HEK293 (cell line): ENCODE measurements around the gene ZNF749.

ENCODE experiments used
- PRDM1 ChIP-seq: fragments of 450-650 bp; formaldehyde crosslinking; IDR thresholded peaks from 2 replicates; pipeline ENCODE4; 2016; ENCODE audit warnings: missing biosample characterization, missing genetic modification characterization
- ZNF184 ChIP-seq: fragments of 450-650 bp; IDR thresholded peaks from 2 replicates; pipeline ENCODE4 v1.5.1; 2018; ENCODE audit warnings: missing biosample characterization, mild to moderate bottlenecking, missing genetic modification characterization
- ZNF202 ChIP-seq: fragments of 450-650 bp; formaldehyde crosslinking; IDR thresholded peaks from 2 replicates; pipeline ENCODE4 v1.5.1; 2016; ENCODE audit warnings: missing biosample characterization, missing genetic modification characterization, borderline replicate concordance
- ZNF302 ChIP-seq: fragments of 450-650 bp; formaldehyde crosslinking; IDR thresholded peaks from 2 replicates; pipeline ENCODE4 v1.5.1; 2016; ENCODE audit warnings: missing biosample characterization, missing genetic modification characterization, low read depth
- TF ChIP-seq, protein P1 (sequence below): fragments of 450-650 bp; formaldehyde crosslinking; IDR thresholded peaks from 2 replicates; pipeline ENCODE4 v1.5.1; 2017; ENCODE audit warnings: missing biosample characterization, missing genetic modification characterization
- TF ChIP-seq, protein P2 (sequence below): fragments of 450-650 bp; formaldehyde crosslinking; IDR thresholded peaks from 2 replicates; pipeline ENCODE4 v1.5.1; 2016; ENCODE audit warnings: missing biosample characterization, missing genetic modification characterization
- TF ChIP-seq, protein P3 (sequence below): fragments of 450-650 bp; formaldehyde crosslinking; IDR thresholded peaks from 2 replicates; pipeline ENCODE4 v1.5.1; 2016; ENCODE audit warnings: missing biosample characterization, missing genetic modification characterization

DNA sequence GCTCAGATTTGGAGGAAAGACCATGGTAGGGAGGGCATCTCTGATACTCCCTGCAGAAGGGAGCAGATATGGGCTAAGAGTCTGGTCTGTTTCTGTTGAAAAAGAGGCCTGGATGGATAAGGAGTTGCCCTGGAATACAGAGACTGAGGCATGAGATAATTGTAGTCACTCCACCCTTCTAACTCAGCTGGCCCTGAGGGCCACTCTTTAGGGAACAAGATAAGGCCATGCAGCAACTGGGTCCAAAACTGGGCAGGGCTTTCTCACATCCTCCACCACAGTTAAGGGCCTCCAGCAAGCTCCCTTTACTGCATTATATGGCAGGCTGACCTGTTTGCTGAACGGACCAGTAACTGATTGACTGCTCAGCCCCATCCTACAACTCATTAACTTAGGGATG lies 1.3 kb downstream of the ZNF749 start:
- TF ChIP-seq, protein P1, sequence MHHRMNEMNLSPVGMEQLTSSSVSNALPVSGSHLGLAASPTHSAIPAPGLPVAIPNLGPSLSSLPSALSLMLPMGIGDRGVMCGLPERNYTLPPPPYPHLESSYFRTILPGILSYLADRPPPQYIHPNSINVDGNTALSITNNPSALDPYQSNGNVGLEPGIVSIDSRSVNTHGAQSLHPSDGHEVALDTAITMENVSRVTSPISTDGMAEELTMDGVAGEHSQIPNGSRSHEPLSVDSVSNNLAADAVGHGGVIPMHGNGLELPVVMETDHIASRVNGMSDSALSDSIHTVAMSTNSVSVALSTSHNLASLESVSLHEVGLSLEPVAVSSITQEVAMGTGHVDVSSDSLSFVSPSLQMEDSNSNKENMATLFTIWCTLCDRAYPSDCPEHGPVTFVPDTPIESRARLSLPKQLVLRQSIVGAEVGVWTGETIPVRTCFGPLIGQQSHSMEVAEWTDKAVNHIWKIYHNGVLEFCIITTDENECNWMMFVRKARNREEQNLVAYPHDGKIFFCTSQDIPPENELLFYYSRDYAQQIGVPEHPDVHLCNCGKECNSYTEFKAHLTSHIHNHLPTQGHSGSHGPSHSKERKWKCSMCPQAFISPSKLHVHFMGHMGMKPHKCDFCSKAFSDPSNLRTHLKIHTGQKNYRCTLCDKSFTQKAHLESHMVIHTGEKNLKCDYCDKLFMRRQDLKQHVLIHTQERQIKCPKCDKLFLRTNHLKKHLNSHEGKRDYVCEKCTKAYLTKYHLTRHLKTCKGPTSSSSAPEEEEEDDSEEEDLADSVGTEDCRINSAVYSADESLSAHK, result no peak
- TF ChIP-seq, protein P2, sequence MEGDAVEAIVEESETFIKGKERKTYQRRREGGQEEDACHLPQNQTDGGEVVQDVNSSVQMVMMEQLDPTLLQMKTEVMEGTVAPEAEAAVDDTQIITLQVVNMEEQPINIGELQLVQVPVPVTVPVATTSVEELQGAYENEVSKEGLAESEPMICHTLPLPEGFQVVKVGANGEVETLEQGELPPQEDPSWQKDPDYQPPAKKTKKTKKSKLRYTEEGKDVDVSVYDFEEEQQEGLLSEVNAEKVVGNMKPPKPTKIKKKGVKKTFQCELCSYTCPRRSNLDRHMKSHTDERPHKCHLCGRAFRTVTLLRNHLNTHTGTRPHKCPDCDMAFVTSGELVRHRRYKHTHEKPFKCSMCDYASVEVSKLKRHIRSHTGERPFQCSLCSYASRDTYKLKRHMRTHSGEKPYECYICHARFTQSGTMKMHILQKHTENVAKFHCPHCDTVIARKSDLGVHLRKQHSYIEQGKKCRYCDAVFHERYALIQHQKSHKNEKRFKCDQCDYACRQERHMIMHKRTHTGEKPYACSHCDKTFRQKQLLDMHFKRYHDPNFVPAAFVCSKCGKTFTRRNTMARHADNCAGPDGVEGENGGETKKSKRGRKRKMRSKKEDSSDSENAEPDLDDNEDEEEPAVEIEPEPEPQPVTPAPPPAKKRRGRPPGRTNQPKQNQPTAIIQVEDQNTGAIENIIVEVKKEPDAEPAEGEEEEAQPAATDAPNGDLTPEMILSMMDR (tag by site-specific recombination), result no peak
- TF ChIP-seq ZNF202 (no peak), PRDM1 (no peak), ZNF302 (no peak), ZNF184 (tag by site-specific recombination) (no peak)
- TF ChIP-seq, protein P3, sequence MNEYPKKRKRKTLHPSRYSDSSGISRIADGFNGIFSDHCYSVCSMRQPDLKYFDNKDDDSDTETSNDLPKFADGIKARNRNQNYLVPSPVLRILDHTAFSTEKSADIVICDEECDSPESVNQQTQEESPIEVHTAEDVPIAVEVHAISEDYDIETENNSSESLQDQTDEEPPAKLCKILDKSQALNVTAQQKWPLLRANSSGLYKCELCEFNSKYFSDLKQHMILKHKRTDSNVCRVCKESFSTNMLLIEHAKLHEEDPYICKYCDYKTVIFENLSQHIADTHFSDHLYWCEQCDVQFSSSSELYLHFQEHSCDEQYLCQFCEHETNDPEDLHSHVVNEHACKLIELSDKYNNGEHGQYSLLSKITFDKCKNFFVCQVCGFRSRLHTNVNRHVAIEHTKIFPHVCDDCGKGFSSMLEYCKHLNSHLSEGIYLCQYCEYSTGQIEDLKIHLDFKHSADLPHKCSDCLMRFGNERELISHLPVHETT (tag by site-specific recombination), result no peak
